SK-N-SH (cell line): Measurements from ENCODE around the gene SPATA25. TPM values are rescaled to one million over a fixed set of nuclear protein-coding genes. Genes with fewer than 3 reads are reported as not detected.

ENCODE experiments used
- CTCF ChIA-PET: fragments of 300-600, 350-600 bp; formaldehyde crosslinking; extraction: SDS; loops from one replicate; lab custom pipeline; 2021; lab: Yijun Ruan, JAX
- POLR2A ChIA-PET: fragments of 350-600 bp; sonication (Branson Sonifier 250); formaldehyde crosslinking; extraction: SDS; loops from one replicate; lab custom pipeline; 2020; ENCODE audit warnings: antibody characterized with exemption, inconsistent platforms; lab: Yijun Ruan, JAX
- DNase-seq: peaks from one replicate; pipeline ENCODE4 v3.0.0; 2012
- H2AFZ ChIP-seq: fragments of 200-600 bp; sonication (generic); 2 replicates; pipeline ENCODE4 v1.8.1; 2016; ENCODE audit warnings: antibody characterized with exemption, mild to moderate bottlenecking, low read depth
- H3F3A ChIP-seq: fragments of 200-600 bp; sonication (generic); replicated peaks from 2 replicates; pipeline ENCODE3; 2016; ENCODE audit warnings: antibody characterized with exemption, mild to moderate bottlenecking; ENCODE audit not compliant: insufficient read depth
- H3K27ac ChIP-seq, 2 experiments: fragments of 200-500 bp in 1 of 2; fragments of 200-600 bp in 1 of 2; sonication (Bioruptor generic) in 1 of 2; sonication (generic), shearing (Covaris generic) in 1 of 2; 2 replicates each; pipeline versions ENCODE4 v1.5.1 to v1.6.1; 2014 to 2016; ENCODE audit warnings: low read depth in 2 of 2, inconsistent platforms in 1 of 2, low read length in 1 of 2, mild to moderate bottlenecking in 1 of 2, mixed read lengths in 1 of 2
- H3K27me3 ChIP-seq: fragments of 200-600 bp; sonication (generic), shearing (Covaris generic); 2 replicates; pipeline ENCODE4 v1.6.1; 2016; ENCODE audit warnings: mixed run types; ENCODE audit not compliant: insufficient read depth
- H3K36me3 ChIP-seq, 2 experiments: fragments of 200-500 bp in 1 of 2; fragments of 200-600 bp in 1 of 2; sonication (Bioruptor generic) in 1 of 2; sonication (generic) in 1 of 2; replicated peaks in 1 of 2; 2 replicates each; pipeline versions ENCODE3 to v1.5.1; 2014 to 2016; ENCODE audit warnings: low read length in 1 of 2, mild to moderate bottlenecking in 1 of 2; ENCODE audit not compliant: insufficient read depth in 2 of 2, control insufficient read depth in 1 of 2
- H3K4me1 ChIP-seq, 2 experiments: fragments of 200-500 bp in 1 of 2; fragments of 200-600 bp in 1 of 2; sonication (Bioruptor generic) in 1 of 2; sonication (generic), shearing (Covaris generic) in 1 of 2; 2 replicates each; pipeline versions ENCODE4 v1.5.1 to v1.6.1; 2014 to 2016; ENCODE audit warnings: low read depth in 1 of 2, low read length in 1 of 2, mixed run types in 1 of 2; ENCODE audit not compliant: insufficient read depth in 2 of 2, control insufficient read depth in 1 of 2
- H3K4me2 ChIP-seq: fragments of 200-600 bp; sonication (generic), shearing (Covaris generic); 2 replicates; pipeline ENCODE4 v1.6.1; 2017; ENCODE audit warnings: mixed run types
- H3K4me3 ChIP-seq, 2 experiments: fragments of 200-500 bp in 1 of 2; fragments of 200-600 bp in 1 of 2; sonication (Bioruptor generic) in 1 of 2; sonication (generic), shearing (Covaris generic) in 1 of 2; 2 replicates each; pipeline versions ENCODE4 v1.5.1 to v1.8.1; 2014 to 2016; ENCODE audit warnings: low read depth in 2 of 2, inconsistent platforms in 1 of 2, low read length in 1 of 2, mild to moderate bottlenecking in 1 of 2, mixed read lengths in 1 of 2, moderate library complexity in 1 of 2
- H3K79me2 ChIP-seq: fragments of 200-600 bp; sonication (generic); 2 replicates; pipeline ENCODE4 v1.8.1; 2017; ENCODE audit warnings: mild to moderate bottlenecking; ENCODE audit not compliant: insufficient read depth
- H3K9ac ChIP-seq: fragments of 200-600 bp; sonication (generic); 2 replicates; pipeline ENCODE4 v1.6.1; 2017; ENCODE audit warnings: mixed run types
- H3K9me2 ChIP-seq: fragments of 200-600 bp; sonication (generic); 2 replicates; pipeline ENCODE4 v1.6.1; 2017; ENCODE audit warnings: mixed run types
- H3K9me3 ChIP-seq: fragments of 200-600 bp; sonication (generic); 2 replicates; pipeline ENCODE4 v1.6.1; 2017; ENCODE audit warnings: mixed run types, mild to moderate bottlenecking, moderate library complexity
- H4K20me1 ChIP-seq: fragments of 200-600 bp; sonication (generic); 2 replicates; pipeline ENCODE4 v1.6.1; 2017; ENCODE audit warnings: mild to moderate bottlenecking, mixed run types; ENCODE audit not compliant: insufficient read depth
- CTCF ChIP-seq: fragments of 200-600 bp; sonication (generic); IDR thresholded peaks from 2 replicates; pipeline ENCODE4 v1.6.1; 2017; ENCODE audit warnings: antibody characterized with exemption, mild to moderate bottlenecking, moderate library complexity
- EP300 ChIP-seq, 2 experiments: IDR thresholded peaks; 2 replicates each; pipeline versions ENCODE4 v1.4.0 to v1.6.1; 2012; ENCODE audit warnings: borderline replicate concordance in 1 of 2, low read depth in 1 of 2, low read length in 1 of 2
- FOXJ3 ChIP-seq: sonication (generic); formaldehyde crosslinking; IDR thresholded peaks from 2 replicates; pipeline ENCODE4 v1.5.1; 2020; ENCODE audit warnings: mild to moderate bottlenecking, missing genetic modification reagents
- JUND ChIP-seq: IDR thresholded peaks from 2 replicates; pipeline ENCODE4 v1.4.0; 2012
- MXI1 ChIP-seq: IDR thresholded peaks from 2 replicates; pipeline ENCODE4 v1.6.1; 2012; ENCODE audit warnings: mild to moderate bottlenecking, low read depth, low read length, improper control_type of control experiment
- RAD21 ChIP-seq: IDR thresholded peaks from 2 replicates; pipeline ENCODE4 v1.6.1; 2012; ENCODE audit warnings: mild to moderate bottlenecking, low read length
- SIN3A ChIP-seq: IDR thresholded peaks from 2 replicates; pipeline ENCODE4 v1.6.1; 2012; ENCODE audit warnings: low read depth, mild to moderate bottlenecking, low read length, moderate library complexity, borderline replicate concordance
- SMC3 ChIP-seq: IDR thresholded peaks from 2 replicates; pipeline ENCODE4 v1.6.1; 2012; ENCODE audit warnings: low read depth, low read length, improper control_type of control experiment
- TAF1 ChIP-seq: IDR thresholded peaks from 2 replicates; pipeline ENCODE4 v1.6.1; 2012; ENCODE audit warnings: low read depth, mild to moderate bottlenecking, low read length, moderate library complexity, borderline replicate concordance
- TCF12 ChIP-seq: IDR thresholded peaks from 2 replicates; pipeline ENCODE4 v1.4.0; 2012
- TEAD4 ChIP-seq: IDR thresholded peaks from 2 replicates; pipeline ENCODE4 v1.4.0; 2012; ENCODE audit warnings: mild to moderate bottlenecking, borderline replicate concordance; ENCODE audit not compliant: insufficient read depth
- USF2 ChIP-seq: fragments of 150-350 bp; IDR thresholded peaks from 2 replicates; pipeline ENCODE4 v1.6.1; 2017; ENCODE audit warnings: antibody characterized with exemption, low read length, low read depth, borderline replicate concordance
- YY1 ChIP-seq: IDR thresholded peaks from 2 replicates; pipeline ENCODE4 v1.4.0; 2012; ENCODE audit warnings: low read depth, mild to moderate bottlenecking
- ZBTB33 ChIP-seq: IDR thresholded peaks from 2 replicates; pipeline ENCODE4 v1.4.0; 2012; ENCODE audit warnings: low read depth, borderline replicate concordance
- WGBS: methylation state at CpG from one replicate; pipeline ENCODE4 v1.1.6; 2017; ENCODE audit warnings: low lambda C conversion rate; 5-methylcytosine and 5-hydroxymethylcytosine counted together
- polyA plus RNA-seq, 3 experiments: library from polyadenylated mRNA; depleted of rRNA; stranded (reverse); fragments of >200 nt; gene quantifications; 2 replicates each; pipeline ENCODE4 v1.2.3, GENCODE V29; 2012
- TF ChIP-seq, protein P1 (sequence below): IDR thresholded peaks from 2 replicates; pipeline ENCODE4 v1.6.1; 2012; ENCODE audit warnings: mild to moderate bottlenecking, low read depth, low read length, moderate library complexity
- TF ChIP-seq, protein P2 (sequence below): fragments of 150-350 bp; IDR thresholded peaks from 2 replicates; pipeline ENCODE4 v1.6.1; 2016; ENCODE audit warnings: mild to moderate bottlenecking, low read depth, low read length
- TF ChIP-seq, protein P3 (sequence below): IDR thresholded peaks from 2 replicates; pipeline ENCODE4 v1.4.0; 2012; ENCODE audit warnings: low read depth, borderline replicate concordance
- TF ChIP-seq, protein P4 (sequence below): IDR thresholded peaks from 2 replicates; pipeline ENCODE4; 2012

The SPATA25 gene
- polyA plus RNA-seq, 1 of the 3 experiments (the other 2 are of a cell fraction), result 1.3 TPM

- Histone ChIP-seq H2AFZ (no peak overlapping the region), H3K27me3 (no peaks in the 10 kb centered on the region), H3K27ac (no peak overlapping the region), H4K20me1 (no peaks in the 10 kb centered on the region), H3K9me2 (no peaks in the 10 kb centered on the region), H3K36me3 (peaks cover 23 to 46% of the 10 kb centered on the region in 2 experiments), H3K4me2 (no peak overlapping the region), H3K9ac (no peak overlapping the region), H3K4me3 (no peak overlapping the region), H3K79me2 (peaks cover 7% of the 10 kb centered on the region), H3K4me1 (peaks cover 0 to 9% of the 10 kb centered on the region in 2 experiments; a peak in 2 of 4 replicates)
- CTCF ChIA-PET, result interaction anchor here (1.3 kb wide), 1 partner anchor 797 kb away, joined by 3 read pairs; no protein-coding TSS in a partner anchor
- no peak for DNase-seq
- no peak for TF ChIP-seq TEAD4
- TF ChIP-seq CTCF, result no peak
- TF ChIP-seq, protein P1, sequence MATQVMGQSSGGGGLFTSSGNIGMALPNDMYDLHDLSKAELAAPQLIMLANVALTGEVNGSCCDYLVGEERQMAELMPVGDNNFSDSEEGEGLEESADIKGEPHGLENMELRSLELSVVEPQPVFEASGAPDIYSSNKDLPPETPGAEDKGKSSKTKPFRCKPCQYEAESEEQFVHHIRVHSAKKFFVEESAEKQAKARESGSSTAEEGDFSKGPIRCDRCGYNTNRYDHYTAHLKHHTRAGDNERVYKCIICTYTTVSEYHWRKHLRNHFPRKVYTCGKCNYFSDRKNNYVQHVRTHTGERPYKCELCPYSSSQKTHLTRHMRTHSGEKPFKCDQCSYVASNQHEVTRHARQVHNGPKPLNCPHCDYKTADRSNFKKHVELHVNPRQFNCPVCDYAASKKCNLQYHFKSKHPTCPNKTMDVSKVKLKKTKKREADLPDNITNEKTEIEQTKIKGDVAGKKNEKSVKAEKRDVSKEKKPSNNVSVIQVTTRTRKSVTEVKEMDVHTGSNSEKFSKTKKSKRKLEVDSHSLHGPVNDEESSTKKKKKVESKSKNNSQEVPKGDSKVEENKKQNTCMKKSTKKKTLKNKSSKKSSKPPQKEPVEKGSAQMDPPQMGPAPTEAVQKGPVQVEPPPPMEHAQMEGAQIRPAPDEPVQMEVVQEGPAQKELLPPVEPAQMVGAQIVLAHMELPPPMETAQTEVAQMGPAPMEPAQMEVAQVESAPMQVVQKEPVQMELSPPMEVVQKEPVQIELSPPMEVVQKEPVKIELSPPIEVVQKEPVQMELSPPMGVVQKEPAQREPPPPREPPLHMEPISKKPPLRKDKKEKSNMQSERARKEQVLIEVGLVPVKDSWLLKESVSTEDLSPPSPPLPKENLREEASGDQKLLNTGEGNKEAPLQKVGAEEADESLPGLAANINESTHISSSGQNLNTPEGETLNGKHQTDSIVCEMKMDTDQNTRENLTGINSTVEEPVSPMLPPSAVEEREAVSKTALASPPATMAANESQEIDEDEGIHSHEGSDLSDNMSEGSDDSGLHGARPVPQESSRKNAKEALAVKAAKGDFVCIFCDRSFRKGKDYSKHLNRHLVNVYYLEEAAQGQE, result no peak
- TF ChIP-seq SIN3A, result no peak
- TF ChIP-seq TAF1, result no peak
- TF ChIP-seq USF2, result no peak
- no peak for TF ChIP-seq MXI1
- TF ChIP-seq, protein P2, sequence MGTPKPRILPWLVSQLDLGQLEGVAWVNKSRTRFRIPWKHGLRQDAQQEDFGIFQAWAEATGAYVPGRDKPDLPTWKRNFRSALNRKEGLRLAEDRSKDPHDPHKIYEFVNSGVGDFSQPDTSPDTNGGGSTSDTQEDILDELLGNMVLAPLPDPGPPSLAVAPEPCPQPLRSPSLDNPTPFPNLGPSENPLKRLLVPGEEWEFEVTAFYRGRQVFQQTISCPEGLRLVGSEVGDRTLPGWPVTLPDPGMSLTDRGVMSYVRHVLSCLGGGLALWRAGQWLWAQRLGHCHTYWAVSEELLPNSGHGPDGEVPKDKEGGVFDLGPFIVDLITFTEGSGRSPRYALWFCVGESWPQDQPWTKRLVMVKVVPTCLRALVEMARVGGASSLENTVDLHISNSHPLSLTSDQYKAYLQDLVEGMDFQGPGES, result no peak
- TF ChIP-seq, protein P3, sequence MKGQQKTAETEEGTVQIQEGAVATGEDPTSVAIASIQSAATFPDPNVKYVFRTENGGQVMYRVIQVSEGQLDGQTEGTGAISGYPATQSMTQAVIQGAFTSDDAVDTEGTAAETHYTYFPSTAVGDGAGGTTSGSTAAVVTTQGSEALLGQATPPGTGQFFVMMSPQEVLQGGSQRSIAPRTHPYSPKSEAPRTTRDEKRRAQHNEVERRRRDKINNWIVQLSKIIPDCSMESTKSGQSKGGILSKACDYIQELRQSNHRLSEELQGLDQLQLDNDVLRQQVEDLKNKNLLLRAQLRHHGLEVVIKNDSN, result no peak
- TF ChIP-seq JUND, result no peak
- TF ChIP-seq YY1, result no peak
- TF ChIP-seq RAD21, result no peak
- TF ChIP-seq EP300 (IDR thresholded peaks at IDR 0.05; ENCODE audit: borderline replicate concordance in 1 of 2, low read depth in 1 of 2, low read length in 1 of 2), result no peak
- no peak for TF ChIP-seq FOXJ3 (CRISPR knock-in tag)
- TF ChIP-seq ZBTB33, result no peak
- no peak for TF ChIP-seq TCF12
- TF ChIP-seq, protein P4, sequence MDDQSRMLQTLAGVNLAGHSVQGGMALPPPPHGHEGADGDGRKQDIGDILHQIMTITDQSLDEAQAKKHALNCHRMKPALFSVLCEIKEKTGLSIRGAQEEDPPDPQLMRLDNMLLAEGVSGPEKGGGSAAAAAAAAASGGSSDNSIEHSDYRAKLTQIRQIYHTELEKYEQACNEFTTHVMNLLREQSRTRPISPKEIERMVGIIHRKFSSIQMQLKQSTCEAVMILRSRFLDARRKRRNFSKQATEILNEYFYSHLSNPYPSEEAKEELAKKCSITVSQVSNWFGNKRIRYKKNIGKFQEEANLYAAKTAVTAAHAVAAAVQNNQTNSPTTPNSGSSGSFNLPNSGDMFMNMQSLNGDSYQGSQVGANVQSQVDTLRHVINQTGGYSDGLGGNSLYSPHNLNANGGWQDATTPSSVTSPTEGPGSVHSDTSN, result no peak
- no peak for TF ChIP-seq SMC3
- TF ChIP-seq, all 33 proteins: peak for 0
- H3K9me3 ChIP-seq, result no peaks in the 10 kb centered on the region
- no peaks in the 10 kb centered on the region for H3F3A ChIP-seq
- 95% methylated on average over 17 of the region's 25 CpGs for WGBS
- POLR2A ChIA-PET, result interaction anchor here (0.9 kb wide), 1 partner anchor 15 kb away, joined by 3 read pairs; no protein-coding TSS in a partner anchor
Measured at GRCh38 chr20:45840700-45841198, 46.7 kb downstream of the SPATA25 start.
